ENCODE results near the gene CREB3L2. TPM values are rescaled to one million over a fixed set of nuclear protein-coding genes. Genes with fewer than 3 reads are reported as not detected.

Gene CREB3L2
- total and polyA plus RNA-seq, 2 of the 8 experiments (the other 6 are each of a cell fraction or from before 2014, with no cell fraction given): 14.4 to 48.3 TPM

- Histone ChIP-seq H3K9ac (replicated peaks in 1 of 4; ENCODE audit: extremely low read depth in 1 of 4, low read depth in 3 of 4, low read length in 3 of 4) (no peak overlapping the region), H2BK12ac (ENCODE audit: low read depth, low read length) (no peak overlapping the region), H3K4ac (replicated peaks; ENCODE audit: insufficient read length, low read depth, low read length) (no peak overlapping the region), H2AK5ac (ENCODE audit: low read depth, low read length) (no peak overlapping the region), H3K9me3 (ENCODE audit: insufficient read depth in 2 of 2, low read depth in 1 of 2, low read length in 1 of 2) (no peaks in the 10 kb centered on the region), H3K4me2 (ENCODE audit: insufficient read depth in 1 of 2, low read depth in 2 of 2, low read length in 2 of 2) (no peak overlapping the region), H3K23ac (ENCODE audit: insufficient read length) (no peak overlapping the region), H3K14ac (ENCODE audit: insufficient read length) (no peak overlapping the region), H4K8ac (ENCODE audit: extremely low read depth, insufficient read depth, low read length) (no peak overlapping the region), H3K79me1 (ENCODE audit: low read depth, low read length) (no peaks in the 10 kb centered on the region), H2BK120ac (replicated peaks; ENCODE audit: low read depth, low read length) (no peak overlapping the region), H4K91ac (replicated peaks; ENCODE audit: insufficient read length, low read length) (no peak overlapping the region), H3K18ac (ENCODE audit: extremely low read depth, low read length) (no peak overlapping the region), H3K79me2 (ENCODE audit: control insufficient read depth in 1 of 2, insufficient read depth in 2 of 2, low read length in 2 of 2) (no peaks in the 10 kb centered on the region), H2BK5ac (ENCODE audit: low read depth, low read length) (no peak overlapping the region), H4K5ac (ENCODE audit: insufficient read length, low read depth, low read length) (no peak overlapping the region), H2BK20ac (ENCODE audit: low read length) (no peak overlapping the region), H3K4me3 (ENCODE audit: extremely low read depth in 1 of 4, insufficient read depth in 2 of 4, low read depth in 3 of 4, low read length in 4 of 4) (no peak overlapping the region), H3K36me3 (ENCODE audit: control insufficient read depth in 2 of 4, insufficient read depth in 4 of 4, low read length in 3 of 4) (peaks cover 0 to 7% (median 0%) of the 10 kb centered on the region in 4 experiments; a peak in 3 of 8 replicates), H4K20me1 (replicated peaks in 1 of 2; ENCODE audit: control insufficient read depth in 1 of 2, insufficient read depth in 2 of 2, low read length in 2 of 2) (no peaks in the 10 kb centered on the region), H3K4me1 (replicated peaks in 1 of 4; ENCODE audit: control insufficient read depth in 3 of 4, insufficient read depth in 4 of 4, low read length in 3 of 4) (peaks cover 0 to 3% (median 0%) of the 10 kb centered on the region in 4 experiments; a peak in 1 of 7 replicates), H2BK15ac (ENCODE audit: low read length) (no peak overlapping the region), H3K23me2 (ENCODE audit: low read depth, low read length) (no peaks in the 10 kb centered on the region), H2AFZ (ENCODE audit: low read length) (no peak overlapping the region), H3K27me3 (replicated peaks in 1 of 4; ENCODE audit: control insufficient read depth in 3 of 4, extremely low read depth in 1 of 4, insufficient read depth in 3 of 4, low read length in 3 of 4) (no peaks in the 10 kb centered on the region), H3K56ac (replicated peaks; ENCODE audit: insufficient read length, low read depth, low read length) (no peak overlapping the region), H3K27ac (ENCODE audit: low read depth, low read length) (no peak overlapping the region)
- DNase-seq (ENCODE audit: low read depth in 1 of 2, low spot score in 2 of 2) (no peak), FAIRE-seq (no peak)
- ChIA-PET CTCF (ENCODE audit: partially characterized antibody) (interaction anchor here (0.7 to 1.7 kb wide), 4 partner anchors 24 to 229 kb away, joined by 3 to 10 read pairs (median 4); no protein-coding TSS in a partner anchor), POLR2A (ENCODE audit: partially characterized antibody) (interaction anchor here (0.7 to 1.6 kb wide), 2 partner anchors 10 to 17 kb away, joined by 3 to 5 read pairs; no protein-coding TSS in a partner anchor)
- 87% methylated on average over 2 of the region's 2 CpGs; no CpG with 5 or more reads in 1 of the 2 experiments for WGBS, 2 experiments (ENCODE audit: extremely low coverage in 1 of 2, insufficient coverage in 1 of 2, insufficient read length in 1 of 2, insufficient replicate concordance in 2 of 2, low coverage in 1 of 2, low lambda C conversion rate in 2 of 2, missing lambda C conversion rate in 1 of 2)
- no peak for TF ChIP-seq KDM5A (IDR thresholded peaks at IDR 0.05; ENCODE audit: low read length)
- TF ChIP-seq JUN (IDR thresholded peaks at IDR 0.05; ENCODE audit: low read depth, low read length): no peak
- TF ChIP-seq YY1 (IDR thresholded peaks at IDR 0.05; ENCODE audit: low read depth, low read length): no peak
- no peak for TF ChIP-seq RBBP5 (IDR thresholded peaks at IDR 0.05; ENCODE audit: borderline replicate concordance, low read depth, low read length)
- no peak for TF ChIP-seq RXRA (IDR thresholded peaks at IDR 0.05; ENCODE audit: insufficient read depth, low read depth, low read length)
- no peak for TF ChIP-seq ATF3 (IDR thresholded peaks at IDR 0.05; ENCODE audit: insufficient read depth, low read depth, low read length)
- TF ChIP-seq CTCF (IDR thresholded peaks at IDR 0.05; ENCODE audit: control extremely low read depth in 1 of 3, insufficient read depth in 1 of 3, low read depth in 1 of 3, low read length in 3 of 3): no peak
- TF ChIP-seq TCF12 (IDR thresholded peaks at IDR 0.05; ENCODE audit: low read depth, low read length): no peak
- no peak for TF ChIP-seq ATF2 (IDR thresholded peaks at IDR 0.05; ENCODE audit: low read length)
These were observed 138.9 kb downstream of the CREB3L2 start for GRCh38 chr7:137862964-137863363.
